ENCODE measurements around the gene BEX2. TPM values are rescaled to one million over a fixed set of nuclear protein-coding genes. Genes with fewer than 3 reads are reported as not detected.

The BEX2 gene
- total RNA-seq, 1 experiment from 2014 or later: 17.6 TPM

Other genes starting within 250 kb of the BEX2 start
- gene BEX1, start 246.8 kb downstream of the BEX2 start, total RNA-seq (2014; rRNA removed; shearing (Covaris generic)): 53.5 and 61.2 TPM in 2 replicates
- gene NXF3, start 217.8 kb downstream of the BEX2 start, total RNA-seq (2014; rRNA removed; shearing (Covaris generic)): 0.10 TPM in 1 of 2 replicates, not detected in the other
- gene BEX4, start 95.9 kb downstream of the BEX2 start, total RNA-seq (2014; rRNA removed; shearing (Covaris generic)): 0.27 and 0.68 TPM in 2 replicates
- 186 and 188 TPM in 2 replicates for gene TCEAL8, start 55.8 kb downstream of the BEX2 start, total RNA-seq (2014; rRNA removed; shearing (Covaris generic))
- gene TCEAL5, start 34.2 kb downstream of the BEX2 start, total RNA-seq (2014; rRNA removed; shearing (Covaris generic)): not detected in 2 replicates
- 8.7 and 13.1 TPM in 2 replicates for gene TCEAL7, start 19.2 kb upstream of the BEX2 start, total RNA-seq (2014; rRNA removed; shearing (Covaris generic))
- 116 and 141 TPM in 2 replicates for gene TCEAL9, start 45.5 kb upstream of the BEX2 start, total RNA-seq (2014; rRNA removed; shearing (Covaris generic))
- 426 and 477 TPM in 2 replicates for gene BEX3, start 65.5 kb upstream of the BEX2 start, total RNA-seq (2014; rRNA removed; shearing (Covaris generic))
- gene RAB40A, start 208.5 kb upstream of the BEX2 start, total RNA-seq (2014; rRNA removed; shearing (Covaris generic)): 0.04 TPM in 1 of 2 replicates, not detected in the other

Measured in H4 (cell line).